GM23248 (cell line): Measurements from ENCODE around the gene SEMA3D. TPM values are rescaled to one million over a fixed set of nuclear protein-coding genes. Genes with fewer than 3 reads are reported as not detected.

Experiments
- DNase-seq: peaks from one replicate; pipeline ENCODE4 v3.0.0-alpha.2; 2015
- H2AFZ ChIP-seq: fragments of 200-600 bp; sonication (generic); 2 replicates; pipeline ENCODE4 v1.6.1; 2016; ENCODE audit warnings: antibody characterized with exemption
- H3F3A ChIP-seq: fragments of 200-600 bp; sonication (generic); 2 replicates; pipeline ENCODE4 v1.6.1; 2016; ENCODE audit warnings: mild to moderate bottlenecking, antibody characterized with exemption, mixed run types; ENCODE audit not compliant: insufficient read depth
- H3K27ac ChIP-seq: fragments of 200-600 bp; sonication (generic); 2 replicates; pipeline ENCODE4 v1.5.1; 2016; ENCODE audit warnings: mild to moderate bottlenecking
- H3K27me3 ChIP-seq: fragments of 200-600 bp; sonication (generic); replicated peaks from 2 replicates; pipeline ENCODE4 v1.6.1; 2016; ENCODE audit warnings: mild to moderate bottlenecking; ENCODE audit not compliant: insufficient read depth
- H3K36me3 ChIP-seq: fragments of 200-600 bp; sonication (generic); 2 replicates; pipeline ENCODE4 v1.6.1; 2016; ENCODE audit warnings: low read depth, mild to moderate bottlenecking
- H3K4me1 ChIP-seq: fragments of 200-600 bp; sonication (generic); 2 replicates; pipeline ENCODE4 v1.6.1; 2016; ENCODE audit warnings: mild to moderate bottlenecking; ENCODE audit not compliant: insufficient read depth
- H3K4me2 ChIP-seq: fragments of 200-600 bp; sonication (generic); one replicate; pipeline ENCODE4 v1.6.1; 2016; ENCODE audit warnings: mild to moderate bottlenecking; ENCODE audit not compliant: unreplicated experiment
- H3K4me3 ChIP-seq: fragments of 200-600 bp; sonication (generic); 2 replicates; pipeline ENCODE4 v1.5.1; 2016; ENCODE audit warnings: mild to moderate bottlenecking
- H3K79me2 ChIP-seq: fragments of 200-600 bp; sonication (generic); 2 replicates; pipeline ENCODE4 v1.6.1; 2016; ENCODE audit warnings: mild to moderate bottlenecking; ENCODE audit not compliant: insufficient read depth
- H3K9ac ChIP-seq: fragments of 200-600 bp; sonication (generic); 2 replicates; pipeline ENCODE4 v1.6.1; 2016; ENCODE audit warnings: mild to moderate bottlenecking
- H3K9me2 ChIP-seq: fragments of 200-600 bp; sonication (generic); 2 replicates; pipeline ENCODE4 v1.6.1; 2016; ENCODE audit warnings: mixed run types, mild to moderate bottlenecking, moderate library complexity; ENCODE audit not compliant: insufficient read depth
- H3K9me3 ChIP-seq: fragments of 200-600 bp; sonication (generic); one replicate; pipeline ENCODE4 v1.6.1; 2017; ENCODE audit warnings: low read depth
- H4K20me1 ChIP-seq: fragments of 200-600 bp; sonication (generic); 2 replicates; pipeline ENCODE4 v1.6.0; 2016; ENCODE audit not compliant: insufficient read depth
- EZH2 ChIP-seq: fragments of 200-600 bp; sonication (generic); IDR thresholded peaks from 2 replicates; pipeline ENCODE4 v1.6.1; 2018; ENCODE audit warnings: antibody characterized with exemption, mild to moderate bottlenecking; ENCODE audit not compliant: insufficient read depth, poor library complexity, severe bottlenecking
- EZH2phosphoT487 ChIP-seq: fragments of 200-600 bp; sonication (generic); IDR thresholded peaks from 2 replicates; pipeline ENCODE4 v1.6.1; 2018; ENCODE audit warnings: antibody characterized with exemption, moderate library complexity, mild to moderate bottlenecking, low read depth; ENCODE audit not compliant: insufficient read depth
- WGBS, 2 experiments: methylation state at CpG; one replicate each; pipeline ENCODE4 v1.1.6; 2015 to 2017; ENCODE audit warnings: low lambda C conversion rate in 2 of 2, low coverage in 1 of 2; ENCODE audit errors: missing lambda C conversion rate in 2 of 2; 5-methylcytosine and 5-hydroxymethylcytosine counted together
- in situ Hi-C: fragments of 300-500 bp; cut with MboI; formaldehyde crosslinking; loops from 2 replicates; pipeline ENCODE4 v1.15.0; 2020
- polyA plus RNA-seq: library from polyadenylated mRNA; unstranded; fragments of >200 nt; fragmentation: Nextera tagmentation; extraction: Ambion mirVana; gene quantifications from 2 replicates; pipeline ENCODE4 v1.2.1, GENCODE V29; 2016
- total RNA-seq: library from RNA; depleted of rRNA; stranded (reverse); fragments of >200 nt; shearing (Covaris generic); gene quantifications from 2 replicates; pipeline ENCODE4 v1.2.3, GENCODE V29; 2014

SEMA3D gene
- total and polyA plus RNA-seq, 2 experiments from 2014 or later, result 4.0 to 6.6 TPM

- Histone ChIP-seq H3K9ac (no peak overlapping the region), H3K4me3 (no peak overlapping the region), H3K79me2 (no peaks in the 10 kb centered on the region), H3K9me3 (no peaks in the 10 kb centered on the region), H4K20me1 (no peaks in the 10 kb centered on the region), H3K9me2 (no peaks in the 10 kb centered on the region), H3K27ac (no peak overlapping the region), H3K27me3 (no peaks in the 10 kb centered on the region), H3K36me3 (no peaks in the 10 kb centered on the region), H3F3A (no peaks in the 10 kb centered on the region), H3K4me2 (no peak overlapping the region), H2AFZ (no peak overlapping the region), H3K4me1 (no peaks in the 10 kb centered on the region; the same call in 1 of the 2 replicates)
- DNase-seq, result no peak
- 81 to 84% methylated on average over 5 of the region's 5 CpGs for WGBS, 2 experiments
- TF ChIP-seq EZH2 (no peak), EZH2phosphoT487 (no peak)
- in situ Hi-C loops, result no loop called here
These were observed 233.6 kb downstream of the SEMA3D start for GRCh38 chr7:84953234-84953633.

- H3K79me2 ChIP-seq, result no peaks in the 10 kb centered on the region
- H3K27ac ChIP-seq, result no peak overlapping the region
- no peak overlapping the region for H3K4me2 ChIP-seq
- no peak overlapping the region for H2AFZ ChIP-seq
- H3F3A ChIP-seq, result no peaks in the 10 kb centered on the region
- no peaks in the 10 kb centered on the region for H4K20me1 ChIP-seq
- peak; percentile 19 for DNase-seq
- TF ChIP-seq EZH2phosphoT487, result no peak
- no peak for TF ChIP-seq EZH2
- no peaks in the 10 kb centered on the region; the same call in 1 of the 2 replicates for H3K4me1 ChIP-seq
- H3K27me3 ChIP-seq, result no peaks in the 10 kb centered on the region
- no peaks in the 10 kb centered on the region for H3K9me2 ChIP-seq
- H3K4me3 ChIP-seq, result no peak overlapping the region
- no peaks in the 10 kb centered on the region for H3K9me3 ChIP-seq
- H3K36me3 ChIP-seq, result no peaks in the 10 kb centered on the region
- in situ Hi-C loops, result no loop called here
- H3K9ac ChIP-seq, result no peak overlapping the region
These were observed 236.0 kb downstream of the SEMA3D start for GRCh38 chr7:84950836-84951235.

- no peak for DNase-seq
- H3K27me3 ChIP-seq, result no peaks in the 10 kb centered on the region
- H3K9me2 ChIP-seq, result no peaks in the 10 kb centered on the region
- no peak for TF ChIP-seq EZH2phosphoT487
- TF ChIP-seq EZH2, result no peak
- no peaks in the 10 kb centered on the region for H3K79me2 ChIP-seq
- no peak overlapping the region for H3K4me3 ChIP-seq
- no peak overlapping the region for H3K4me2 ChIP-seq
- H2AFZ ChIP-seq, result no peak overlapping the region
- no peak overlapping the region for H3K9ac ChIP-seq
- in situ Hi-C loops, result no loop called here
- H3K36me3 ChIP-seq, result no peaks in the 10 kb centered on the region
- H3K4me1 ChIP-seq, result no peaks in the 10 kb centered on the region; the same call in 1 of the 2 replicates
- no peak overlapping the region for H3K27ac ChIP-seq
- WGBS, 2 experiments, result 82 to 85% methylated on average over 2 of the region's 2 CpGs
- H3K9me3 ChIP-seq, result no peaks in the 10 kb centered on the region
- H3F3A ChIP-seq, result no peaks in the 10 kb centered on the region
- no peaks in the 10 kb centered on the region for H4K20me1 ChIP-seq
These were observed 237.4 kb downstream of the SEMA3D start for GRCh38 chr7:84949501-84949900.

GRCh38 chr7:84949067-84949466 lies 237.8 kb downstream of the SEMA3D start:
- Histone ChIP-seq H3K27ac (no peak overlapping the region), H3K27me3 (no peaks in the 10 kb centered on the region), H3K4me2 (no peak overlapping the region), H3K36me3 (no peaks in the 10 kb centered on the region), H2AFZ (peak overlapping the region; percentile 44), H3K79me2 (no peaks in the 10 kb centered on the region), H3K9me3 (no peaks in the 10 kb centered on the region), H3K4me1 (no peaks in the 10 kb centered on the region; the same call in 1 of the 2 replicates), H3K4me3 (no peak overlapping the region), H3K9ac (no peak overlapping the region), H3F3A (no peaks in the 10 kb centered on the region), H3K9me2 (no peaks in the 10 kb centered on the region), H4K20me1 (no peaks in the 10 kb centered on the region)
- no peak for DNase-seq
- TF ChIP-seq EZH2 (no peak), EZH2phosphoT487 (no peak)
- 7 to 20% methylated on average over 1 of the region's 1 CpG for WGBS, 2 experiments
- in situ Hi-C loops, result no loop called here

- TF ChIP-seq EZH2phosphoT487 (no peak), EZH2 (no peak)
- Histone ChIP-seq H3K4me3 (no peak overlapping the region), H3K9me2 (no peaks in the 10 kb centered on the region), H3K4me1 (no peaks in the 10 kb centered on the region; the same call in 1 of the 2 replicates), H3K9ac (no peak overlapping the region), H3K79me2 (no peaks in the 10 kb centered on the region), H3K27me3 (no peaks in the 10 kb centered on the region), H3K36me3 (no peaks in the 10 kb centered on the region), H3K27ac (no peak overlapping the region), H4K20me1 (no peaks in the 10 kb centered on the region), H3K4me2 (no peak overlapping the region), H3K9me3 (no peaks in the 10 kb centered on the region), H3F3A (no peaks in the 10 kb centered on the region), H2AFZ (peak overlapping the region; percentile 44)
- no peak for DNase-seq
- in situ Hi-C loops, result no loop called here
- WGBS, 2 experiments, result 55 to 69% methylated on average over 2 of the region's 2 CpGs
These were observed 238.2 kb downstream of the SEMA3D start for GRCh38 chr7:84948634-84949033.
